SU-DHL-6 (cell line): ENCODE results near the gene STXBP3.

Source experiments
- H2AFZ ChIP-seq: fragments of 200-600 bp; sonication (generic); 2 replicates; pipeline ENCODE4 v1.6.1; 2014; ENCODE audit warnings: low read depth, mild to moderate bottlenecking, moderate library complexity, mixed read lengths, antibody characterized with exemption, low read length; ENCODE audit not compliant: severe bottlenecking
- H3F3A ChIP-seq: fragments of 200-600 bp; shearing (Covaris generic); 2 replicates; pipeline ENCODE4 v1.6.0; 2016; ENCODE audit warnings: antibody characterized with exemption, mild to moderate bottlenecking; ENCODE audit not compliant: insufficient read depth
- H3K27ac ChIP-seq: fragments of 200-600 bp; sonication (generic); 2 replicates; pipeline ENCODE4 v1.5.1; 2016; ENCODE audit warnings: low read depth, mild to moderate bottlenecking, low read length, moderate library complexity, mixed read lengths
- H3K27me3 ChIP-seq: fragments of 200-600 bp; sonication (generic), shearing (Covaris generic); 2 replicates; pipeline ENCODE4 v1.6.0; 2014; ENCODE audit warnings: mild to moderate bottlenecking, low read length
- H3K36me3 ChIP-seq: fragments of 200-600 bp; sonication (generic); 2 replicates; pipeline ENCODE4 v1.6.1; 2014; ENCODE audit warnings: mild to moderate bottlenecking, low read length, mixed read lengths
- H3K4me2 ChIP-seq: fragments of 300-600, 200-600 bp; shearing (Covaris generic), sonication (generic); 2 replicates; pipeline ENCODE4 v1.6.0; 2014; ENCODE audit warnings: low read length, low read depth, mild to moderate bottlenecking; ENCODE audit not compliant: poor library complexity, severe bottlenecking
- H3K4me3 ChIP-seq: fragments of 200-600 bp; sonication (generic); 2 replicates; pipeline ENCODE4 v1.5.1; 2014; ENCODE audit warnings: antibody characterized with exemption, low read length, mild to moderate bottlenecking, mixed read lengths; ENCODE audit not compliant: insufficient read depth, poor library complexity, severe bottlenecking
- H3K79me2 ChIP-seq: fragments of 200-600 bp; sonication (generic); 2 replicates; pipeline ENCODE4 v1.6.1; 2014; ENCODE audit warnings: mild to moderate bottlenecking, low read length, moderate library complexity; ENCODE audit not compliant: insufficient read depth
- H3K9ac ChIP-seq: fragments of 200-600 bp; sonication (generic); 2 replicates; pipeline ENCODE4 v1.7.0; 2014; ENCODE audit warnings: mild to moderate bottlenecking, low read length
- H3K9me2 ChIP-seq: fragments of 200-600 bp; sonication (generic); replicated peaks from 2 replicates; pipeline ENCODE4 v1.6.1; 2014; ENCODE audit warnings: low read length; ENCODE audit not compliant: insufficient read depth
- H3K9me3 ChIP-seq: fragments of 200-600 bp; sonication (generic); 2 replicates; pipeline ENCODE4 v1.6.1; 2014; ENCODE audit warnings: low read length, mixed read lengths; ENCODE audit not compliant: insufficient read depth
- H4K20me1 ChIP-seq: fragments of 200-600 bp; sonication (generic); 2 replicates; pipeline ENCODE4 v1.6.1; 2014; ENCODE audit warnings: low read depth, mild to moderate bottlenecking, antibody characterized with exemption, low read length, moderate library complexity, mixed read lengths
- EZH2phosphoT487 ChIP-seq: fragments of 200-600 bp; sonication (generic), shearing (Covaris generic); conservative IDR thresholded peaks from 2 replicates; pipeline ENCODE4 v1.6.1; 2018; ENCODE audit warnings: mild to moderate bottlenecking, antibody characterized with exemption, low read length, moderate library complexity, mixed read lengths
- TF ChIP-seq, protein P1 (sequence below): fragments of 200-600 bp; sonication (generic); IDR thresholded peaks from one replicate; pipeline ENCODE4 v1.5.1; 2017; ENCODE audit warnings: antibody characterized with exemption, mild to moderate bottlenecking, low read length, moderate library complexity; ENCODE audit not compliant: insufficient read depth, poor library complexity, severe bottlenecking

STXBP3 gene

DNA sequence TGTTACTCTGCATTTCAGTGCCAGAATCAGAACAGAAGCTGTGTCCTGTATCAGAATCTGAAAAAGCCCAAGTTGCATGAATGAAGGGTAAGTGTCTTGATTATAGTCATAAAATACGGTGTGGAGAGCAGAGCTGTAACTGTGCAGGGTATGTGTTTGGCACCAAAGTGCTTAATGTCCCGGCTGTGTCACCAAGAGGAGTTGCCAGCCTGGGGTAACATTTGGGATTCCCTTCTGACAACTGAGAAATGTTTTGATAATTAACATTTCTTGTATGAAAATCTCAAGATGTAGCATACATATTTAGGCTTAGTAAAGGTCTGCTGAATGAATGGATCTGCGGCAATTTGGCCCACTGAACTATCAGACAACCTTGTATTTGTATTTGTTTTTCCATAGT, 77.2 kb downstream of the STXBP3 start:
- Histone ChIP-seq H3K79me2 (no peaks in the 10 kb centered on the region), H4K20me1 (no peaks in the 10 kb centered on the region), H3K36me3 (no peaks in the 10 kb centered on the region), H3K9me2 (no peaks in the 10 kb centered on the region), H3K27ac (no peak overlapping the region), H3K4me3 (no peak overlapping the region), H2AFZ (no peak overlapping the region), H3K9ac (no peak overlapping the region), H3K27me3 (no peaks in the 10 kb centered on the region), H3K9me3 (no peaks in the 10 kb centered on the region), H3K4me2 (no peak overlapping the region), H3F3A (no peaks in the 10 kb centered on the region)
- TF ChIP-seq, protein P1, sequence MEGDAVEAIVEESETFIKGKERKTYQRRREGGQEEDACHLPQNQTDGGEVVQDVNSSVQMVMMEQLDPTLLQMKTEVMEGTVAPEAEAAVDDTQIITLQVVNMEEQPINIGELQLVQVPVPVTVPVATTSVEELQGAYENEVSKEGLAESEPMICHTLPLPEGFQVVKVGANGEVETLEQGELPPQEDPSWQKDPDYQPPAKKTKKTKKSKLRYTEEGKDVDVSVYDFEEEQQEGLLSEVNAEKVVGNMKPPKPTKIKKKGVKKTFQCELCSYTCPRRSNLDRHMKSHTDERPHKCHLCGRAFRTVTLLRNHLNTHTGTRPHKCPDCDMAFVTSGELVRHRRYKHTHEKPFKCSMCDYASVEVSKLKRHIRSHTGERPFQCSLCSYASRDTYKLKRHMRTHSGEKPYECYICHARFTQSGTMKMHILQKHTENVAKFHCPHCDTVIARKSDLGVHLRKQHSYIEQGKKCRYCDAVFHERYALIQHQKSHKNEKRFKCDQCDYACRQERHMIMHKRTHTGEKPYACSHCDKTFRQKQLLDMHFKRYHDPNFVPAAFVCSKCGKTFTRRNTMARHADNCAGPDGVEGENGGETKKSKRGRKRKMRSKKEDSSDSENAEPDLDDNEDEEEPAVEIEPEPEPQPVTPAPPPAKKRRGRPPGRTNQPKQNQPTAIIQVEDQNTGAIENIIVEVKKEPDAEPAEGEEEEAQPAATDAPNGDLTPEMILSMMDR = no peak
- TF ChIP-seq EZH2phosphoT487 = no peak

DNA sequence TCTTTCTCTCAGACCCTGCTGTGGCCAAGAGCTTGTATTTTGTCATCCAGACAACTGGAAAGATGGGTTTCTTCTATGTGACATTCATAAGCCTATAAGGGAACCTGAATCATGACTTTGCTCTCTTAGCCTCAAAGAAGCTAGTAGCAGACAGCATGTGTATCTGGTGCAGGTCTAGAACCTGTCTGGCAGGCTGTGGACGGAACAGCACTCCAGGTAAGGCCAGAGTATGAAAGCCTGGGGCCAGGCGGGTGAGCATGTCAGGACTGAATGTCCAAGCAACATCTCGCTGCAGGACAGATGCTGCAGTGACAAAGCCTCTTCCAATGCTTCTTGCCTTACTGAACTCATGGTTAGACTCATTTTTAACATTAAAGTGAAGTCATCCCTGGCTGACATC, 77.6 kb downstream of the STXBP3 start:
- H3K9me2 ChIP-seq = no peaks in the 10 kb centered on the region
- no peaks in the 10 kb centered on the region for H3K79me2 ChIP-seq
- H3K9ac ChIP-seq = no peak overlapping the region
- H2AFZ ChIP-seq = no peak overlapping the region
- no peaks in the 10 kb centered on the region for H3K9me3 ChIP-seq
- H3K27me3 ChIP-seq = no peaks in the 10 kb centered on the region
- no peak overlapping the region for H3K4me3 ChIP-seq
- no peaks in the 10 kb centered on the region for H3F3A ChIP-seq
- no peaks in the 10 kb centered on the region for H3K36me3 ChIP-seq
- no peak for TF ChIP-seq EZH2phosphoT487
- TF ChIP-seq, protein P1 = no peak
- H4K20me1 ChIP-seq = no peaks in the 10 kb centered on the region
- H3K27ac ChIP-seq = no peak overlapping the region
- H3K4me2 ChIP-seq = no peak overlapping the region

- H3K27ac ChIP-seq = no peak overlapping the region
These were observed 79.7 kb downstream of the STXBP3 start for GRCh38 chr1:108826081-108826635.

More at GRCh38 chr1:108826081-108826635, 79.7 kb downstream of the STXBP3 start:
- TF ChIP-seq EZH2phosphoT487 = no peak
- TF ChIP-seq, protein P1 = no peak
- H3K36me3 ChIP-seq = no peaks in the 10 kb centered on the region
- H3K4me2 ChIP-seq = no peak overlapping the region
- H4K20me1 ChIP-seq = no peaks in the 10 kb centered on the region
- no peaks in the 10 kb centered on the region for H3F3A ChIP-seq
- no peaks in the 10 kb centered on the region for H3K27me3 ChIP-seq
- no peak overlapping the region for H3K9ac ChIP-seq
- no peaks in the 10 kb centered on the region for H3K9me3 ChIP-seq
- no peak overlapping the region for H2AFZ ChIP-seq
- H3K4me3 ChIP-seq = no peak overlapping the region
- no peaks in the 10 kb centered on the region for H3K9me2 ChIP-seq
- no peaks in the 10 kb centered on the region for H3K79me2 ChIP-seq
